Heart left ventricle (tissue), 16 donors: ENCODE data around the gene ACTR3C. TPM values are rescaled to one million over a fixed set of nuclear protein-coding genes. Genes with fewer than 3 reads are reported as not detected.
"Not testable (repeated sequence)": the region's sequence is repeated elsewhere in the genome, so short reads cannot be mapped to it uniquely, and the experiment has no call there.

ENCODE experiments used
- ATAC-seq, 4 donors: fragments of 200-7000 bp; cut with Tn5 transposase; one replicate each; pipeline ENCODE4 v1.9.1; 2020 to 2022; ENCODE audit warnings: moderate library complexity in 4 of 4, mild to moderate bottlenecking in 3 of 4, moderate number of reproducible peaks in 1 of 4
- DNase-seq, 5 donors: peaks; one replicate each; pipeline ENCODE4 v3.0.0-alpha.2; 2020
- H3K27ac ChIP-seq, 12 donors: fragments of 200-600 bp; sonication (generic) in 4 of 12; one replicate each; pipeline versions ENCODE4 v1.5.0 to v1.8.0; 2016 to 2022; ENCODE audit warnings: mild to moderate bottlenecking in 2 of 12
- H3K27me3 ChIP-seq, 9 donors: fragments of 200-600 bp; sonication (generic) in 2 of 9; one replicate each; pipeline versions ENCODE4 v1.5.1 to v1.8.0; 2016 to 2022; ENCODE audit warnings: mild to moderate bottlenecking in 3 of 9
- H3K36me3 ChIP-seq, 9 donors: fragments of 200-600 bp; sonication (generic) in 2 of 9; one replicate each; pipeline versions ENCODE4 v1.5.0 to v1.8.0; 2018 to 2022; ENCODE audit warnings: mild to moderate bottlenecking in 2 of 9
- H3K4me1 ChIP-seq, 12 donors: fragments of 200-600 bp; sonication (generic) in 4 of 12; one replicate each; pipeline versions ENCODE4 v1.5.0 to v1.8.0; 2016 to 2022; ENCODE audit warnings: mild to moderate bottlenecking in 3 of 12
- H3K4me3 ChIP-seq, 12 donors: fragments of 200-600 bp; sonication (generic) in 4 of 12; one replicate each; pipeline versions ENCODE4 v1.5.0 to v1.8.0; 2017 to 2022; ENCODE audit warnings: mild to moderate bottlenecking in 9 of 12, moderate library complexity in 4 of 12
- H3K9me3 ChIP-seq, 12 donors: fragments of 200-600 bp; sonication (generic) in 4 of 12; one replicate each; pipeline versions ENCODE4 v1.5.0 to v1.8.0; 2016 to 2022; ENCODE audit warnings: mild to moderate bottlenecking in 1 of 12
- POLR2A ChIP-seq, 2 donors: fragments of 450-650 bp; IDR thresholded peaks; one replicate each; pipeline ENCODE4 v1.6.1; 2017; ENCODE audit warnings: antibody characterized with exemption in 2 of 2, mild to moderate bottlenecking in 2 of 2, moderate library complexity in 2 of 2
- WGBS, 4 donors: extraction: QIAGEN DNeasy Blood & Tissue Kit in 2 of 4; methylation state at CpG; one replicate each; pipeline versions ENCODE4 v1.1.5 to v1.1.7; 2013 to 2018; 5-methylcytosine and 5-hydroxymethylcytosine counted together
- intact Hi-C, 10 donors: fragments of 100-400 bp; cut with DNase I; formaldehyde crosslinking; loops; one replicate each; pipeline versions ENCODE4 v1.11.1 to v1.14.2; 2022
- polyA plus RNA-seq, 2 donors: library from polyadenylated mRNA; stranded (reverse); fragments of 200-250 nt; gene quantifications; one replicate each; pipeline ENCODE4 v1.2.3, GENCODE V29; 2013
- total RNA-seq, 9 donors: library from RNA; depleted of rRNA in 2 of 9; stranded (reverse); fragments of >200 nt in 2 of 9; fragmentation: NEBNext Ultra II Directional in 3 of 9; extraction: Animal tissue kit (Norgen Biotek cat#: 25700) in 3 of 9; gene quantifications; one replicate each; pipeline versions ENCODE4 v1.1.0 to v1.2.4, GENCODE V29; 2016 to 2023
- TF ChIP-seq, protein P1 (sequence below), 12 donors: fragments of 200-600 bp; sonication (generic) in 4 of 12; IDR thresholded peaks; one replicate each; pipeline versions ENCODE4 v1.5.0 to v1.8.0; 2018 to 2022; ENCODE audit warnings: antibody characterized with exemption in 12 of 12, mild to moderate bottlenecking in 5 of 12
- donor health status: ischemic (EF 13 %, LVEDD 7.1; RV severe dilation, severe dysfunction).
- donor health status: healthy with polysubstance abuse.
- donor health status: DM: no; HTN: yes; CAD: no.
- donor health status: DM: no; HTN: no; CAD: no.
- donor health status: ischemic (EF 25% LVEDD 6.9; RV normal size, moderate dysfunction).
- donor health status: ischemic (EF 25% LVEDD 5.7; RV mildly dilated, moderate dysfunction).
- donor health status: healthy.
- donor health status: DM: yes; HTN: yes; CAD: no.
- donor health status: ischemic (EF 35%, LVEDD 5.7; RV mildly dilated, moderate dysfunction).
- donor health status: nonischemic (EF 11% LVEDD 7.7; RV severe dilation, severe dysfunction).
- donor health status: DM: yes; HTN: yes; CAD: no.
- donor health status: PGD.
- donor health status: ischemic (EF 29% LVEDD 5.4; RV normal size, mild dysfunction).
- donor health status: nonischemic (EF 23%, LVEDD 6.1; RV moderate dilation, normal function).

ACTR3C gene
- total and polyA plus RNA-seq, 11 donors, result 1.6 to 5.9 (median 3.7) TPM

DNA sequence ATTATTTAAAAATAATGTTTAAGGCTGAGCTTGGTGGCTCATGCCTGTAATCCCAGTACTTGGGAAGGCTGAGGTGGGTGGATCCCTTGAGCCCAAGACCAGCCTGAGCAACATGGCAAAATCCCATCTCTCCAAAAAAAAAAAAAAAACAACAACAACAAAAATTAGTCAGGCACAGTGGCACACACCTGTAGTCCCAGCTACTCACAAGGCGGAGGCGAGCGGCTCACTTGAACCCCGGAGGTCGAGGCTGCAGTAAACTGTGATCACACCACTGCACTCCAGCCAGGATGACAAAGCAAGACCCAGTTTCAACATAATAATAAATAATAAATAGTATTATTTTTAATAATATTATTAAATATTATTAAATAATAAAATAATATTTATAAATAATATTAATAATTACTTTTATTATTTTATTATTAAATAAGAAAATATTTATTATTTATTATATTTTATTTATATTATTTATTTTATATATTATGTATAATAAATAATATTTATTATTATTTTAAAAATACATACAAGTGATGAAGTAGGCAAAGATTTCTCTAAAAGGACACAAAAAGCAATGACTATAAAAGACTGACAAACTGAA lies 8.6 kb downstream of the ACTR3C start:
- H3K4me3 ChIP-seq, result no peak overlapping the region
- TF ChIP-seq POLR2A (IDR thresholded peaks at IDR 0.05), result no peak
- TF ChIP-seq, protein P1, sequence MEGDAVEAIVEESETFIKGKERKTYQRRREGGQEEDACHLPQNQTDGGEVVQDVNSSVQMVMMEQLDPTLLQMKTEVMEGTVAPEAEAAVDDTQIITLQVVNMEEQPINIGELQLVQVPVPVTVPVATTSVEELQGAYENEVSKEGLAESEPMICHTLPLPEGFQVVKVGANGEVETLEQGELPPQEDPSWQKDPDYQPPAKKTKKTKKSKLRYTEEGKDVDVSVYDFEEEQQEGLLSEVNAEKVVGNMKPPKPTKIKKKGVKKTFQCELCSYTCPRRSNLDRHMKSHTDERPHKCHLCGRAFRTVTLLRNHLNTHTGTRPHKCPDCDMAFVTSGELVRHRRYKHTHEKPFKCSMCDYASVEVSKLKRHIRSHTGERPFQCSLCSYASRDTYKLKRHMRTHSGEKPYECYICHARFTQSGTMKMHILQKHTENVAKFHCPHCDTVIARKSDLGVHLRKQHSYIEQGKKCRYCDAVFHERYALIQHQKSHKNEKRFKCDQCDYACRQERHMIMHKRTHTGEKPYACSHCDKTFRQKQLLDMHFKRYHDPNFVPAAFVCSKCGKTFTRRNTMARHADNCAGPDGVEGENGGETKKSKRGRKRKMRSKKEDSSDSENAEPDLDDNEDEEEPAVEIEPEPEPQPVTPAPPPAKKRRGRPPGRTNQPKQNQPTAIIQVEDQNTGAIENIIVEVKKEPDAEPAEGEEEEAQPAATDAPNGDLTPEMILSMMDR (IDR thresholded peaks at IDR 0.05), result no peak
- intact Hi-C loops, result no loop called here
- whole genome bisulfite sequencing, 4 donors, result 85 to 100% (median 96%) methylated on average over 5 of the region's 5 CpGs
- H3K36me3 ChIP-seq, result no peaks in the 10 kb centered on the region
- DNase-seq (no peak), ATAC-seq (no peak)
- peaks cover 0 to 4% (median 0%) of the 10 kb centered on the region in 9 donors for H3K27me3 ChIP-seq
- H3K9me3 ChIP-seq, result no peaks in the 10 kb centered on the region
- H3K27ac ChIP-seq, result no peak overlapping the region
- no peaks in the 10 kb centered on the region for H3K4me1 ChIP-seq

DNA sequence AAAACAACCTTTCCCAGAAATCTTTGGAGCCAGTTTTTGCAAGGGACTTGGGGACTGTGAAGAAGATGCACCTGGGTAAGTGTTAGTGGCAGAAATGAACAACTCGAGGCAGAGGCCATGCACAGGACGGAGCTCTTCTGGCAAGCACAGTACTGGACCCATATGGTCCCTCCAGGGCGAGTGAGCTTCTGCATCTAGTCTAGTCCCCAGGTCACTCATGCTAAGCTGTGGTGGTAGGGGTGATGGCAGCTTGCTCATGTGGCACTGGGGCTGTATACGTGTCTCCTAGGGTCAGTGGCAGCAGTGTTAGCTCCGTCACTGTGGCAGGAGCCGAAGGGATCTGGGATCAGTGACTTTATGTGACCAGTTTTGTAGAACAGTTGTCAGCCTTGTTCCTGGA lies 9.5 kb downstream of the ACTR3C start:
- H3K4me1 ChIP-seq, result no peaks in the 10 kb centered on the region
- 82 to 95% (median 91%) methylated on average over 6 of the region's 6 CpGs for WGBS, 4 donors
- ATAC-seq (no peak), DNase-seq (no peak)
- H3K9me3 ChIP-seq, result no peaks in the 10 kb centered on the region
- no peak overlapping the region for H3K27ac ChIP-seq
- H3K36me3 ChIP-seq, result no peaks in the 10 kb centered on the region
- intact Hi-C loops, result no loop called here
- H3K4me3 ChIP-seq, result no peak overlapping the region
- TF ChIP-seq POLR2A (IDR thresholded peaks at IDR 0.05), result no peak
- TF ChIP-seq, protein P1 (IDR thresholded peaks at IDR 0.05), result no peak
- H3K27me3 ChIP-seq, result no peaks in the 10 kb centered on the region

DNA sequence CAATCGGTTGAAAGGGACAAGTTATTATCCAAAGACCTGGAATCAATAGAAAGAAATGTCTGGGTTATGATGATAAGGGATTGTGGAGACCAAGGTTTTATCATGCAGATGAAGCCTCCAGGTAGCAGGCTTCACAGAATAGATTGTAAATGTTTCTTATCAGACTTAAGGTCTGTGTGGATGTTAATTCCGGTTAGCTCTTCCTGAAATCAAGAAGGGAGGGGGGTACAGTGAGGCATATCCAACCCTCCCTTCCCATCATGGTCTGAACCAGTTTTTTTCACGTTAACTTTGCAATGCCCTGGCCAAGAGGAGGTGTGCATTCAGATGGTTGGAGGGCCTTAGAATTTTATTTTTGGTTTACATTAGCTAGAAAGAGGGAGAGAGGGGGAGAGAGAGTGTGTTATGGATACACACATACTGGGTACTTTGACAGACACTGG lies 10.0 kb downstream of the ACTR3C start:
- TF ChIP-seq, protein P1 (IDR thresholded peaks at IDR 0.05), result no peak
- no peak for TF ChIP-seq POLR2A (IDR thresholded peaks at IDR 0.05)
- H3K4me3 ChIP-seq, result no peak overlapping the region
- DNase-seq, result no peak
- no peaks in the 10 kb centered on the region for H3K36me3 ChIP-seq
- H3K27me3 ChIP-seq, result no peaks in the 10 kb centered on the region
- H3K27ac ChIP-seq, result no peak overlapping the region
- ATAC-seq, result no peak
- H3K4me1 ChIP-seq, result no peaks in the 10 kb centered on the region
- intact Hi-C loops, result no loop called here
- no peaks in the 10 kb centered on the region for H3K9me3 ChIP-seq
- 69 to 80% (median 75%) methylated on average over 3 of the region's 3 CpGs for WGBS, 4 donors

DNA sequence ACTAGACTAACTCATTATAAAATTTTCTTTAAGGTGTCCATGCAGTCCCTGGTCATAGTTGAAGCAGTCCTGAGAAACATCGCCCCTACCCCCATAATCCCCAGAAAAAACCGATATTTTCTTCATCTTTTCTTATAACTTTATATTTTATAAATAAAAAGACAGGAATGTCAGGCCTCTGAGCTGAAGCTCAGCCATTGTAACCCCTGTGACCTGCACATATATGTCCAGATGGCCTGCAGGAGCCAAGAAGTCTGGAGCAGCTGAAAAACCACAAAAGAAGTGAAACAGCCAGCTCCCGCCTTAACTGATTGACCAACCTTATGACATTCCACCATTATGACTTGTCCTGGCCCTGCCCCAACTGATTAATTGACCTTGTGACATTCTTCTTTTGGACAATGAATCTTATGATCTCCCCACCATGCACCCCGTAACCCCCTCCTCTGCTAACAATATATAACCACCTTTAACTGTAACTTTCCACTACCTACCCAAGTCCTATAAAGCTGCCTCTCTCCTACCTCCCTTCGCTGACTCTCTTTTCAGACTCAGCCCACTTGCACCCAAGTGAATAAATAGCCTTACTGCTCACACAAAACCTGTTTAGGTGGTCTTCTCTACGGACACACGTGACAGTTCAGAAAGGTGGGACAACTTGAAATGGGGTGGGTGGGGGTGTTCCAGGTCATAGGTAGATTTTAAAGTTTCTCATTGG lies 10.5 kb downstream of the ACTR3C start:
- 88 to 90% (median 89%) methylated on average over 7 of the region's 7 CpGs for WGBS, 4 donors
- intact Hi-C loops, H3K36me3 ChIP-seq, H3K4me3 ChIP-seq, ATAC-seq, H3K27me3 ChIP-seq, DNase-seq, H3K27ac ChIP-seq, H3K9me3 ChIP-seq, H3K4me1 ChIP-seq: not testable (repeated sequence)
